Raji (cell line): Measurements from ENCODE around the gene GPR25.

ENCODE experiments used
- POLR2A ChIP-seq: IDR thresholded peaks from 2 replicates; pipeline ENCODE4 v1.6.1; 2011; ENCODE audit warnings: low read depth, low read length, control low read depth; ENCODE audit not compliant: insufficient read depth

Gene GPR25

GRCh38 chr1:200866116-200866515 lies 6.7 kb upstream of the GPR25 start:
- no peak for TF ChIP-seq POLR2A

GRCh38 chr1:200866521-200866920 lies 6.3 kb upstream of the GPR25 start:
- no peak for TF ChIP-seq POLR2A

- no peak for TF ChIP-seq POLR2A
Measured at GRCh38 chr1:200867018-200867811, 5.6 kb upstream of the GPR25 start.

- no peak for TF ChIP-seq POLR2A
Measured at GRCh38 chr1:200869376-200869752, 3.4 kb upstream of the GPR25 start.

GRCh38 chr1:200869753-200870391 lies 2.9 kb upstream of the GPR25 start:
- no peak for TF ChIP-seq POLR2A

GRCh38 chr1:200873116-200873670 lies 412 bp downstream of the GPR25 start:
- no peak for TF ChIP-seq POLR2A

GRCh38 chr1:200873671-200874397 lies 1.1 kb downstream of the GPR25 start:
- no peak for TF ChIP-seq POLR2A

- no peak for TF ChIP-seq POLR2A
Measured at GRCh38 chr1:200874694-200875093, 1.9 kb downstream of the GPR25 start.

- no peak for TF ChIP-seq POLR2A
Measured at GRCh38 chr1:200875416-200875815, 2.6 kb downstream of the GPR25 start.

- no peak for TF ChIP-seq POLR2A
Measured at GRCh38 chr1:200877010-200877409, 4.2 kb downstream of the GPR25 start.

GRCh38 chr1:200877839-200878551 lies 5.2 kb downstream of the GPR25 start:
- TF ChIP-seq POLR2A: no peak

- no peak for TF ChIP-seq POLR2A
Measured at GRCh38 chr1:200880212-200880611, 7.4 kb downstream of the GPR25 start.

GRCh38 chr1:200883118-200883517 lies 10.3 kb downstream of the GPR25 start:
- no peak for TF ChIP-seq POLR2A

- TF ChIP-seq POLR2A: no peak
Measured at GRCh38 chr1:200885623-200886402, 13.0 kb downstream of the GPR25 start.

- TF ChIP-seq POLR2A: no peak
Measured at GRCh38 chr1:200886594-200886993, 13.8 kb downstream of the GPR25 start.

GRCh38 chr1:200887036-200887435 lies 14.3 kb downstream of the GPR25 start:
- no peak for TF ChIP-seq POLR2A
